ENCODE measurements around the gene RNU5D-1. TPM values are rescaled to one million over a fixed set of nuclear protein-coding genes. Genes with fewer than 3 reads are reported as not detected.

The RNU5D-1 gene
- total and polyA plus RNA-seq, 2 donors (not counting 1 experiment from before 2014, with no cell fraction given), result not detected

DNA sequence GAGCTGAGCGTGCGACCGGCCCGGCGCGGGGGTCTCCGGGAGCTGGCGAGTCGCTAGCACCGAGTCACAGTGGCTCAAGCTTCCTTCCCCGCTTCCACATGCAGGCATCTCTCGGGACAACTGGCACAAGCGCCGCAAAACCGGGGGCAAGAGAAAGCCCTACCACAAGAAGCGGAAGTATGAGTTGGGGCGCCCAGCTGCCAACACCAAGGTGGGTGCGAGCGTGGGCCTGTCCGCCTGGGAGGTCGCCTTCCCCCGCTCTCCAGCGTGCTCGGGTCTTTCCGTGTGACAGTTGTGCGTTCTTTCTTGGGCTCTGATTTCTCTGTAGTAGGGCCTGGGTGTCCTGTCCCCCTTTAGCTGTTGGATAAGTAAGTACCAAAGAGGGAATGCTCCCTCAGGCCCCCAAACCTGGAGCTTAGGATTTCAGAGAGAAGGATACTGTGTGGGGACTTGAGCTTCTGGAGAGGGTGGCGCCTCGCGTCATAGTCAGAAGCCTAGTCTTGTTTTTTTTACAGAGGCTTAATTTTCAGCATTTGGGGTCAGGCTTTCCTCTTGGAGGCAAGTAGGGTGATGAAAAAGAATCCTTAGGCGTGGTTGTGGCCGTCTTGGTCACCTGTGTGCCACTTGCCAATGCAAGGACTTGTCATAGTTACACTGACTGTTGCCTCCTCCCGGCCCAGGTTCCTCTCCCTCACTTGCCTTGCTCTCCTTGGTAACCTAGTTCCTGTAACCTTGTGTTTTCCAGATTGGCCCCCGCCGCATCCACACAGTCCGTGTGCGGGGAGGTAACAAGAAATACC is 45.2 kb upstream of the RNU5D-1 start:
- no peak for DNase-seq
- peak overlapping the region; percentile 60 to 99 (median 87) for H3K4me3 ChIP-seq (ENCODE audit: control extremely low read depth in 1 of 5, extremely low read depth in 1 of 5, insufficient read depth in 1 of 5, low read depth in 2 of 5, low read length in 4 of 5)
- POLR2A ChIA-PET, result interaction anchor here (0.6 to 2.5 kb wide), 22 partner anchors 8 to 742 kb away, joined by 3 to 25 read pairs (median 6); partner anchors contain the start of genes ARMH1, EIF2B3, HECTD3 and PLK3
- peaks cover 35% of the 10 kb centered on the region for H4K20me1 ChIP-seq (ENCODE audit: control insufficient read depth, insufficient read depth, low read length, poor library complexity, severe bottlenecking)
- H3K4me3 Mint-ChIP-seq, result peak overlapping the region; percentile 95
- peaks cover 37% of the 10 kb centered on the region for H3K4me1 Mint-ChIP-seq
- ATAC-seq (ENCODE audit: low read depth), result peak; percentile 40
- H3K27me3 ChIP-seq (replicated peaks in 1 of 4; ENCODE audit: control extremely low read depth in 1 of 4, control insufficient read depth in 3 of 4, insufficient read depth in 4 of 4, low read length in 3 of 4), result no peaks in the 10 kb centered on the region
- H3K27ac Mint-ChIP-seq, result peak overlapping the region; percentile 94
- CTCF ChIA-PET, result interaction anchor here (0.8 to 2.9 kb wide), 12 partner anchors 8 to 237 kb away, joined by 3 to 39 read pairs (median 4); partner anchors contain the start of genes BEST4, HECTD3, PLK3 and PTCH2
- no peaks in the 10 kb centered on the region for H3K9me3 Mint-ChIP-seq (ENCODE audit: insufficient read depth)
- peak overlapping the region; percentile 94 for H3K9ac ChIP-seq (ENCODE audit: low read length)
- H2AFZ ChIP-seq (ENCODE audit: insufficient read depth, low read depth, low read length, poor library complexity, severe bottlenecking), result peak overlapping the region; percentile 98
- peak overlapping the region; percentile 89 to 93 for H3K27ac ChIP-seq (ENCODE audit: low read length in 2 of 2)
- peaks cover 5% of the 10 kb centered on the region for H3K79me2 ChIP-seq (ENCODE audit: control insufficient read depth, insufficient read depth, low read length)
- peaks cover 14 to 28% of the 10 kb centered on the region in 2 donors for H3K4me1 ChIP-seq (ENCODE audit: control insufficient read depth in 2 of 2, insufficient read depth in 2 of 2, low read length in 2 of 2)
- 7% methylated on average over 29 of the region's 36 CpGs for WGBS (ENCODE audit: insufficient coverage)
- H3K36me3 ChIP-seq (replicated peaks in 1 of 2; ENCODE audit: control extremely low read depth in 1 of 2, control insufficient read depth in 1 of 2, extremely low read depth in 1 of 2, insufficient read depth in 2 of 2, low read length in 1 of 2), result peaks cover 0 to 49% of the 10 kb centered on the region in 2 experiments
- no peaks in the 10 kb centered on the region for H3K27me3 Mint-ChIP-seq
- intact Hi-C loops (cut with micrococcal nuclease), result loop anchor here (1.0 to 5.0 kb wide), 6 partner anchors 10 to 236 kb away; partner anchors contain the start of genes HECTD3, KIF2C, RNU5D-1 and UROD
- no peaks in the 10 kb centered on the region for H3K9me3 ChIP-seq (ENCODE audit: control extremely low read depth in 1 of 3, control insufficient read depth in 2 of 3, insufficient read depth in 1 of 3, low read length in 2 of 3)
- TF ChIP-seq, protein P1, sequence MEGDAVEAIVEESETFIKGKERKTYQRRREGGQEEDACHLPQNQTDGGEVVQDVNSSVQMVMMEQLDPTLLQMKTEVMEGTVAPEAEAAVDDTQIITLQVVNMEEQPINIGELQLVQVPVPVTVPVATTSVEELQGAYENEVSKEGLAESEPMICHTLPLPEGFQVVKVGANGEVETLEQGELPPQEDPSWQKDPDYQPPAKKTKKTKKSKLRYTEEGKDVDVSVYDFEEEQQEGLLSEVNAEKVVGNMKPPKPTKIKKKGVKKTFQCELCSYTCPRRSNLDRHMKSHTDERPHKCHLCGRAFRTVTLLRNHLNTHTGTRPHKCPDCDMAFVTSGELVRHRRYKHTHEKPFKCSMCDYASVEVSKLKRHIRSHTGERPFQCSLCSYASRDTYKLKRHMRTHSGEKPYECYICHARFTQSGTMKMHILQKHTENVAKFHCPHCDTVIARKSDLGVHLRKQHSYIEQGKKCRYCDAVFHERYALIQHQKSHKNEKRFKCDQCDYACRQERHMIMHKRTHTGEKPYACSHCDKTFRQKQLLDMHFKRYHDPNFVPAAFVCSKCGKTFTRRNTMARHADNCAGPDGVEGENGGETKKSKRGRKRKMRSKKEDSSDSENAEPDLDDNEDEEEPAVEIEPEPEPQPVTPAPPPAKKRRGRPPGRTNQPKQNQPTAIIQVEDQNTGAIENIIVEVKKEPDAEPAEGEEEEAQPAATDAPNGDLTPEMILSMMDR (IDR thresholded peaks at IDR 0.05), result no peak
- no peak for TF ChIP-seq EZH2 (IDR thresholded peaks at IDR 0.05; ENCODE audit: borderline replicate concordance, insufficient read depth, low read depth, low read length, poor library complexity, severe bottlenecking)
- H3K4me2 ChIP-seq (replicated peaks; ENCODE audit: low read depth, low read length, poor library complexity, severe bottlenecking), result peak overlapping the region; percentile 75
